NCI-H82 (cell line): Measurements from ENCODE around the gene NPIPB2.
"Not testable (repeated sequence)": the region's sequence is repeated elsewhere in the genome, so short reads cannot be mapped to it uniquely, and the experiment has no call there.

ENCODE experiments used
- DNase-seq: peaks from one replicate; lab custom pipeline; 2025; lab: John Stamatoyannopoulos, UW

The NPIPB2 gene

DNA sequence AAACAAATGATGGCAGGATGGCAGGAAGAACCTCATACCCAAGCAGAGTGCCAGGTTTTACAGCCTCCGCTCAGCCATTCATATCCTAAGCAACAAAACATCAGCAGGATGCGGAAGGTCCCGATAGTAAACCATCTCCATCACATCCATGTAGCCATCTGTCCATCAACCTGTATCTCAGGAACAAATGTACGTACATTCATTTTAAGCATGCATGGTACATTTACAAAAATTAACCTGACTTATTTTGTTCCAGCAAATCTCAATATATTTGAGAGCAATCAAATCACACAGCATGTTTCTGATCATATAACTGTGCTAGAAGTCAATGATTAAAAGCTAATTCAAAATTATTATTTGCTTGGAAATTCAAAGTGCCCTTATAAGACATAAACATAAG is at the start of gene NPIPB2:
Gene NPIPB2 (minus strand): TSS at position 101 of the 400 bp plus-strand sequence. CDS start 0 bp downstream, at position 101.
- DNase-seq = not testable (repeated sequence)

DNA sequence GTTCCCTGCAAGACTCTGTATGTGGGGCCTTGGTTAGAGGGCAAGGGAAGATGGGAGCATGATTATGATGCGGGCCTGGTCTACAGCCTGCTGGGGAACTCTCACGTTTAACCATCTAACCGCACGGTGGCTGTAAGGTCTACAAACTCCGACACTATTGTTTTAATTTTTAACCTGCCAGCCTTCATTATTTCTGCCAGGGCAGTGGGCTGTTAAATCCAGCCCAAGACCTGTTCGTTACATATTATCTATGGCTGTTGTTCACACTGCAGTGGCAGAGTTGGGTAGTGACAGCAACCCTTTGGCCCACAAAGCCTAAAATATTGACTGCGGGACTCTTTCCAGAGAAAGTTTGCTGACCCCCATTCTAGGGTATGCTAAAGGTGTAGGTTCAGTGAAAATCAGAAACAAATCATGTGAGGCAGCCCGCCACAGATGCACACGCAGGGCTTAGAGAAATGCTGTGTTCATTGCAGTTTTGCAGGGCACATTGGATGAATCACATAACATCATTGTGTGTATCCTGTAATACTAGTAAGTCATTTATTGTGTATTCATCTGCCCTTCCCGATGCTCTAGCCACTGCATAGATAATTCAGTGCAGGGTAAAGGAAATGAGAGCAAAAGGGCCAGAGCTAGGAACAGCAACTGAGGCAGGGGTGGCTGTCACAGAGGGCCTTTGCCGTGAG is 49.0 kb upstream of the NPIPB2 start:
- no peak for DNase-seq

DNA sequence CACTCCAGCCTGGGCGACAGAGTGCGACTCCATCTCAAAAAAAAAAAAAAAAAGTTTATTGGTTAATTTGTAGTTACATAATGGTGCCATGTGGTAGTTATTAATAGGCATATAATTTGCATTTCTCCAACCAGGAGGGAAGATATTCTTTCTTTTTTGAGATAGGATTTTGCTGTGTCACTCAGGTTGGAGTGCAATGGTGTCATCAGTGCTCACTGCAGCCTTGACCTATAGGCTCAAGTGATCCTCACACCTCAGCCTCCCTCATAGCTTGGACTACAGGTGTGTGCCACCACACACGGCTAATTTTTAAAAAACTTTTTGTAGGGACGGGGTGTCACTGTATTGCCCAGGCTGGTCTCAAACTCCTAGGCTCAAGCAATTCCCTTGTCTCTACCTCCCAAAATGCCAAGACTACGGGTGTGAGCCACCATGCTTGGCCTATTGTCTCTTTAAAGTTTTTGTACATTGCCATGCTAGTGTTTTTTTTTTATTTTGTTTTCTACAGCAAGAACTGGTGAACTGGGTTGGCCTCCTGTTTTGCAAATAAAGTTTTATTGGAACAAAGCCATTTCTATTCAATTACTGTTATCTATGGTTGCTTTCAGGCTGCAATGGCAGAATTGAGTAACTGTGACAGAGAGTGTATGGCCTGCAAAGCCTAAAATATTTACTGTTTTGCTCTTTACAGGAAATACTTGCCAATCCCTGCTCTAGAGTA is 46.6 kb upstream of the NPIPB2 start:
- DNase-seq = no peak

DNA sequence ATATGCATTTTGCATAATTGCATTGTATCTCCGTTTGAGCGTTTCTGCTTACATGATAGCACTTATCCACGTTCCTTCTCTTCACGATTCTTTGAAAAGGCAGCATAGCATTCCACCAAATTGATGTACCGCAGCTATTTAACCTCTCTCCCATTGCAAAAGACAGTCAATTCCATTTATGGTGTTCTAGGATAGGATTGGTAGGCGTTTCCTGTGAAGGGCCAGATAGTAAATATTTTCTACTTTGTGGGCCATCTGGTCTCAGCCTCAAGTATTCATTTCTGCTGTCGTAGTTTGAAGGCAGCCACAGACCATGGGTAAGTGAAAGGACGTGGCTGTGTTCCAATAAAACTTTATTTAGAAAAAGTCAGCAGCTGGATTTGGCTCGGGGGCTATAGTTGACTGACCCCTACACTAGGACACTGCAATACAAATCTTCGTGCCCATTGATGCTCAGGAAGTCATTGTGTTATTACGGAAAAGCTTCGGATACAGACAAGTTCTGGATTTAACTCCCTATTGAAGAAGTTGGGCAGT is 44.7 kb upstream of the NPIPB2 start:
- DNase-seq = no peak

DNA sequence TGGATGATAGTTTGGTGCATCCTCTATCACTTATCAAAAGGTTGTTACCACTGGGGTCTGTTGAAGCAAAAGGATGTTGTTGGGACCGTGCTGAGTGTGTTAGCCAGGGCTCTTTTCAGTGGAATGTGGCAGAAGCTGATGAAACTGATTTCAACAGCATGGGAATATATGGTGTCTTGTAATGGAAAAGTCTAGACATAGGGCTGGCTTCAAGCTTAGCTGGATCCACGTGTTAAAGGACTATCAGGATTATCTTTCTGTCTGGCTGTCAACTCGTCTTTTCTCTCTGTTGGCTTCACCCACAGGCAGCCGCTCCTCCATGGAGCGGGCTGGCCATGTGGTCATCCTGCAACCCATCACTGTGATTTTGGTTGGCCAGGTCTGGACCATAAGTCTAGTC is 43.4 kb upstream of the NPIPB2 start:
- no peak for DNase-seq

GRCh38 chr16:11980136-11980844 is 38.4 kb upstream of the NPIPB2 start:
- no peak for DNase-seq

DNA sequence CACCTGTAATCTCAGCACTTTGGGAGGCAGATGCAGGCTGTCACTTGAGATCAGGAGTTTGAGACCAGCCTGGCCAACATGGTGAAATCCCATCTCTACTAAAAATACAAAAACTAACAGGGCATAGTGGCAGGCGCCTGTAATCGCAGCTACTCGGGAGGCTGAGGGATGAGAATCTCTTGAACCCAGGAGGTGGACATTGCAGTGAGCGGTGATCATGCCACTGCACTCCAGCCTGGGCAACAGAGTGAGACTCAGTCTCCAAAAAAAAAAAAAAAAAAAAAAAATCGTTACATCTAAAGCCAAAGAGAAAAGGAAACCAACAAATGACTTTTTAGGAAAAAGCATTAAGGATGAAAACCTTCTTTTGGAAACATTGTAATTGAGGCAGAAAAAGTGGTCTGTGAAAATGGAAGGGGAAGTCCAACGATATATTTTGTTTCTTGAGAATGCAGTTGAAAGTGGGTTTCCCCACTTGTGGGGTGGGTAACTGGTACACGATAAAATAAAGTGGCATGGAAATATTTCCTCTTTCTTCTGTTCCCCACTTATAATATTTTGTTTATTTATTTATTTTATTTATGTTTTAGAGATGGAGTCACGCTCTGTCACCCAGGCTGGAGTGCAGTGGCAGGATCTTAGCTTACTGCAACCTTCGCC is 37.3 kb upstream of the NPIPB2 start:
- DNase-seq = no peak

DNA sequence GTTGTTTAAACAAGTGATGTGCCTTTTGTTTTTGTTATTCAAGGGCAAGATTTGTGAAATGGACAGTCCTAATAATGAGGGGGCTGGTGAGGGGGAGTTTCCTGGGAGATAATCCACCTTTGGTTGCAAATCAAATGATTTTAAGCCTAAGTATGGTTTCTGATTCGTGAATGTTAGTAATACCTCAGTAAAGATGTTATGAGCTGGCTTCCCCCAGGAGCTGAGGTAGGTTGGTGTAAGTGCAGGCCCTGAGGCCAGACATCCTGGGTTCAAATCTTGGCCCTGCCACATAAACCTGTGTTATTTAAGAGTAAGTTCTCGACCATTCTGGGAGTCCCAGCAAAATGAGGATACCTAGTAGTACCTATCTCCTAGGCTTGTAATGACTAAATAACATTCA is 36.2 kb upstream of the NPIPB2 start:
- no peak for DNase-seq

GRCh38 chr16:11977376-11978041 is 35.7 kb upstream of the NPIPB2 start:
- peak; percentile 75 for DNase-seq

DNA sequence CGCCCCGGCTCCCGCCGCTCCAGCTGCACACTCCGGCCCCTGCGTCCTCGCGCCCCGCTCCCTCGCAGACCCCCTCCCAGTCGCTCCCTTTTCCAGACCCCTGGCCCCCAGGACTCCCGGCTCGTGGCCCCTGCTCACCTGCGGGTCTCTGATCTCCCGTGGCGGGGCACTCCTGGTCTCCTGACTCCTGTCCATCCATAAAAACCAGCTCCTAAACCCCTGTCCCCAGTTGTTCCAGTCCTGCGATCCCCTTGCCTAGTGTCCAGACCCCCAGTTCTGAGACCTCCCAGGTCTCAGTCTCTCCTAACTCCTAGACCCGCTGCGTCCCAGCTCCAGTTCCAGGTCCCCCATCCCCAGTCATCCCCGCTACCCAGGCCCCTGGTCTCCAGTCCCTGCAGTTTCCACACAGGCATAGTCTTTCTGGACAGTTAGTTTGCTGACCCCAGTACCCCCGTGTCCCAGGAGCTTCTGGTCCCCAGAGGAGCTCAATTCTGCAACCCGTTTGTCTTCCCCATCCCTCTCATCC is 35.1 kb upstream of the NPIPB2 start:
- peak; percentile 41 for DNase-seq

DNA sequence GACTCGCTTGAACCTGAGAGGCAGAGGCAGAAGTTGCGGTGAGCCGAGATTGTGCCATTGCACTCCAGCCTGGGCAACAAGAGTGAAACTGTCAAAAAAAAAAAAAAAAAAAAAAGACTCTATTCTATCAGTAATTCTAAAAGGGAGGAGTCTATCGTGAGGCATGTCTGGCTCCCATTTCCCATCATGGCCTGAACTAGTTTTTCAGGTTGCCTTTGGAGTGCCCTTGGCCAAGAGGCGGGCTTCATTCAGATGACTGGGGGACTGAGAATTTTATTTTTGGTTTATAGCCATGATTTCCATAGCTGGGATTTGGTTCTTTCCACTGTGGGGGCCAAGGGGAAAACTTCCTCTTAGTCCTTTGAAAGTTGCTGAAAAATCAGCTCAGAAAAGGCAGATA is 31.2 kb upstream of the NPIPB2 start:
- DNase-seq = no peak

- peak; percentile 49 for DNase-seq
Measured at GRCh38 chr16:11972128-11972527, 30.3 kb upstream of the NPIPB2 start.

DNA sequence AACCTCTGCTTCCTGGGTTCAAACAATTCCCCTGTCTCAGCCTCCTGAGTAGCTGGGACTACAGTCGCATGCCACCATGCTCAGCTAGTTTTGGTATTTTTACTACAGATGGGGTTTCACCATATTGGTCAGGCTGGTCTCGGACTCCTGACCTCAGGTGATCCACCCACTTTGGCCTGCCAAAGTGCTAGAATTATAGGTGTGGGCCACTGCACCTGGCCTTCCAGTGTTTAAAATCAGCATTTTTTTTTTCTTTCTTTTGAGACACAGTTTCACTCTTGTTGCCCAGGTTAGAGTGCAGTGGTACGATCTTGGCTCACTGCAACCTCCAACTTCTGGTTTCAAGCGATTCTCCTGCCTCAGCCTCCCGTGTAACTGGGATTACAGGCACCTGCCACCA is 28.4 kb upstream of the NPIPB2 start:
- not testable (repeated sequence) for DNase-seq

GRCh38 chr16:11968577-11968976 is 26.7 kb upstream of the NPIPB2 start:
- no peak for DNase-seq

DNA sequence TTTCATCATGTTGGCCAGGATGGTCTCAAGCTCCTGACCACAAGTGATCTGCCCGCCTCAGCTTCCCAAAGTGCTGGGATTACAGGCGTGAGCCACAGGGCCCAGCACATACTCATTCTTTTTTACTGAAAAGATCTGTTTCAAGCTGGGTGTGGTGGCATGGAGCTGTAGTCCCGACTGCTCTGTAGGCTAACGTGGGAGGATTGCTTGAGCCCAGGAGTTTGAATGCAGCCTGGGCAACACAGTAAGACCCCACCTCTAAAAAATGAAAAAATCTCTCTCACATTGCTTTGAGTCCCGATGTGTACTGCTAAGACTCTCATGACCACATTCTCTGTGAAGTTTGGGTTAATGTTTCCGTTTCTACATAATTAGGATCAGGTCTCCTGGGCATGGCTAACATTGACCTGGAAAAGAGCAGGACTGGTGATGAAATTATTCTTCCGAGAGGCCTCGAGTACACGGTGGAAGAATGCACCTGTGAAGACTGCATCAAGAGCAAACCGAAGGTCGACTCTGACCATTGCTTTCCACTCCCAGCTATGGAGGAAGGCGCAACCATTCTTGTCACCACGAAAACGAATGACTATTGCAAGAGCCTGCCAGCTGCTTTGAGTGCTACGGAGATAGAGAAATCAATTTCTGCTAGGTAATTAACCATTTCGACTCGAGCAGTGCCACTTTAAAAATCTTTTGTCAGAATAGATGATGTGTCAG is 25.5 kb upstream of the NPIPB2 start:
- no peak for DNase-seq

- no peak for DNase-seq
Measured at GRCh38 chr16:11966173-11966572, 24.3 kb upstream of the NPIPB2 start.

GRCh38 chr16:11964761-11965551 is 23.1 kb upstream of the NPIPB2 start, which contains the start of gene TNFRSF17:
Gene TNFRSF17, plus strand, starts transcription at chr16:11965210. Its CDS starts 115 bp downstream, at chr16:11965325.
- peak; percentile 18 for DNase-seq

GRCh38 chr16:11963706-11964105 is 21.9 kb upstream of the NPIPB2 start:
- DNase-seq = no peak

DNA sequence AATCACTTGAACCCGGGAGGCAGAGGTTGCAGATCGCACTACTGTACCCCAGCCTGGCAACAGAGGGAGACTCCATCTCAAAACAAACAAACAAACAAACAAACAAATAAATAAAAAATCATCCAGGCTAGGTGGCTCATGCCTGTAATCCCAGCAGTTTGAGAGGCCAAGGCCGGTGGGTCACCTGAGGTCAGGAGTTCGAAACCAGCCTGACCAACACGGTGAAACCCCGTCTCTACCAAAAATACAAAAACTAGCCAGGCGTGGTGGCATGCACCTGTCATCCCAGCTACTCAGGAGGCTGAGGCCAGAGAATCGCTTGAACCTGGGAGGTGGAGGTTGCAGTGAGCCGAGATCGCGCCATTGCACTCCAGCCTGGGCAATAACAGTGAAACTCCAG is 21.1 kb upstream of the NPIPB2 start:
- DNase-seq = not testable (repeated sequence)

DNA sequence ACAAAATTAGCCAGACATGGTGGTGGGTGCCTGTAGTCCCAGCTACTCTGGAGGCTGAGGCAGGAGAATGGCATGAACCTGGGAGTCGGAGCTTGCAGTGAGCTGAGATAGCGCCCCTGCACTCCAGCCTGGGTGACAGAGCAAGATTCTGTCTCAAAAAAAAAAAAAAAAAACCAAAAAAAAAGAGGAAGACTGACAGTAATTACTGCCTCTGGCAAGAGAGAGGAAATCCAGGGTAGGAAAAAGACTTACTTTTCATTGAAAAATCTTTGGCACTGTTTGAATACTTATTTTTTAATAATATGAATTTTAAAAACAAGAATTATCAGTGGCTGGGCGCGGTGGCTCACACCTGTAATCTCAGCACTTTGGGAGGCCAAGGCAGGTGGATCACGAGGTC is 20.6 kb upstream of the NPIPB2 start:
- not testable (repeated sequence) for DNase-seq
